CD1c-positive myeloid dendritic cell (primary cell): ENCODE measurements around the gene GARRE1.
"Not testable (repeated sequence)": the region's sequence is repeated elsewhere in the genome, so short reads cannot be mapped to it uniquely, and the experiment has no call there.

Experiments used
- DNase-seq: peaks from one replicate; pipeline ENCODE4 v3.0.0-alpha.2; 2016; ENCODE audit errors: extremely low spot score

GARRE1 gene

DNA sequence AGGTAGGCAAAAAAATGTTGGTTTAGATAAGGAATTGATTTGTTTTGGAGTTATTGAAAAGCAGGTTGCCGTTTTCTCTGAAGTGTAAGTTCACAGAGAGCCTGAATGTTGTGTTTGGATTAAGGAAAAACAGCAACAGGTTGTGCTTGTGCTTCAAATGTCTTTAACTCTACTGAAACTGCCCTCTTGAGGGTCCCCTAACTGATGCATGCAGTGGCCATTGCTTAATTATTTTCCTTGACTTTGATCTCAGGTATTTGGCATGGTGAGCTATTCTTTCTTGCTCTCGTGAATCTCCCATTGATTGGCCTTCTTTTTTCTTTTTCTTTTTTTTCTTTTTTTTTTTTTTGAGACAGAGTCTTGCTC, 3.2 kb downstream of the GARRE1 start:
- no peak for DNase-seq

DNA sequence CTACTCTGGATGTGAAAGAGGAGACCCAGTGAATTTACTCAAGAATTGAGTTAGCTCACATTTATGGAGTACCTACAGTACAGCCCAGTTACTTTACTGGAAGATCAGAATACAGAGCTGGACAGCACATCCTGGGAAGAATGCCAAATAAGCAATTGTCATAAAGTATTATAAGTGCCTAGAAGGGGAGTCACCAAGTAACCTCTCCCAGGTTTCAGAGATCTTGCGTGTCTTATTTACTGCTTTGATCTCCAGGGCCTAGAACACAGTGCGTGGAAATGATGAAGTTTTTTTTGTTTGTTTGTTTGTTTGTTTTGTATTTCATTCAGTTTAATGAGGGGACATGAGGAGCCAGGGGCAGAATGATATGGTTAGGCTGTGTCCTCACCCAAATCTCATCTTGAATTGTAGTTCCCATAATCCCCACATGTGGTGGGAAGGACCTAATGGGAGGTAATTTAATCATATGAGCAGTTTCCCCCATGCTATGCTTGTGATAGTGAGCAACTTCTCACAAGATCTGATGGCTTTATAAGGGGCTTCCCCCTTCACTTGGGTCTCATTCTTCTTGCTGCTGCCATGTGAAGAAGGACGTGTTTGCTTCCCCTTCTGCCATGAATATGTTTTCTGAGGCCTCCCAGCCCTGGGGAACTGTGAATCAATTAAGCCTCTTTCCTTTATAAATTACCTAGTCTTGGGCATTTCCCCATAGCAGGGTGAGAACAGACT, 5.2 kb downstream of the GARRE1 start:
- no peak for DNase-seq

DNA sequence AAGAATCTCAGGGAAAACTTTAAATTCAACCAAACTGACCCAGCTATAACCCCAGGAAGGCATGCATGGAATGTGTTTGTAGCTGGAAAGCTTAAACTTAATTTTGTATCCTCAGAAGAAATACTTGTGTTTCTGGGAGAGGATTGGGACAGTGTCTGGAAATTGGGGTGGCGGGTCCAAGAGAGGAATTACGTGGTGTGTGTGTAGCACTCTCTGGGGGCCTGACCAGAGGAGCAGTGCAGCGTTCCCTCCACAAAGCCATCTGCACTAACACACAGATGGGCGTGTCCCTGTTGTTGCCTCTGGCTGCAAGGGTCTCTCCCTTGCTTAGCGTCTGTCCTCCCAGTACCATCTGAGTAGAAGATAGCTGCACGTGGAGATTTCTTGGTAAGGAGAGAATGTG, 6.4 kb downstream of the GARRE1 start:
- no peak for DNase-seq

DNA sequence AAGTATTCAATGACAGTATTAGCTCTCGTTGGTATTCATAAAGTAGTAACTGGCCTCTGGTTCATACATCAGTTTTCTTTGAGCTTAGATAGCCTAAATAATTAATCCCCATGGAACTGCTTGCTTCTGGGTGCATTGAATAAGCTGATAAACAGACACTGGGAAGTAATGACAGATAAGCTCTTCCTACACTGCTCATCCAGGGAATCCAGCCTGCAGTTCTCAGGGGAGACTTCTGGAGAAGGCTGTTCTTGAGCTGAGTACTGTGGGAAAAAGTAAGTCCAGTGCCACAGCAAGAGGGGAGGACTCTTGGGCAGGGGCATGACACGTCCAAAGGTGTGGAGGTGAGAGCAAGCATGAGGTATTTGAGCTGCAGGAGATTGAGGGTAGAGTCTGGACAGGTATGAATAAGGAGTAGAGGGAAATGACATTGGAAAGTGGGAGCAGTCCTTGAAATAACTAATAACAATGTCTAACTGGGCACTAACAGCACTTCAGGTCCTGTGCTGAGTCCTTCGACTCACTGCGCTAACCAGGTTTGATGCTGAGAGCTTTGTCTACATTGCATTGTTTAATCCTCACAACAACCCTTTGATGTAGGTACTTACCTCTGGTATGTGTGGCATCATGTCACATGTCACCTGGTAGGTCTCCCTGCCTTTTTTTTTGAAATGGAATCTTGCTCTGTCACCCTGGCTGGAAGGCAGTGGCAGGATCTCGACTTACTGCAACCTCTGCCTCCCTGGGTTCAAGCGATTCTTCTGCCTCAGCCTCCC, 7.2 kb downstream of the GARRE1 start:
- DNase-seq = no peak

DNA sequence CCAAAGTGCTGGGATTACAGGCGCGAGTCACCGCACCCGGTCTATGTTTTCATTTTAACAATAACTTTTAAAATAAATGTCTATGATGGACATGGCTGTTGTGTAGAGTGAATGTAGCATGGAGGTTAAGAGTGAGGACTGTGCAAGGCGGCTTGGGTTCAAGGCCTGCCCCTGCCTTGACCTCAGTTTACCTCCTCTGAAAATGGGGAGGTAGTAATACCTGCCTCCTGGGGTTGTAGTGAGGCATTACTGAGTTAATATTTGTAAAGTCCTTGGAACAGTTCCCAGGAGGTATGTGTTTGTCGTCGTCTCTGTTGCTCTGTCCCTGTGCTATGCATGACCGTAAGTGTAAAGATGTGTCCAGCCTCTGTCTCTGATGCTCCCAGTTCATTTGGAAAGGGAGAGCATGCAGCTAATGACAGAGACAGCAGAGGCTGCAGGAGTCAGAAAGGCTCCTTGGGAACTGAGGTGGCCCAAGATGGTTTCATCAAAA, 9.4 kb downstream of the GARRE1 start:
- no peak for DNase-seq

DNA sequence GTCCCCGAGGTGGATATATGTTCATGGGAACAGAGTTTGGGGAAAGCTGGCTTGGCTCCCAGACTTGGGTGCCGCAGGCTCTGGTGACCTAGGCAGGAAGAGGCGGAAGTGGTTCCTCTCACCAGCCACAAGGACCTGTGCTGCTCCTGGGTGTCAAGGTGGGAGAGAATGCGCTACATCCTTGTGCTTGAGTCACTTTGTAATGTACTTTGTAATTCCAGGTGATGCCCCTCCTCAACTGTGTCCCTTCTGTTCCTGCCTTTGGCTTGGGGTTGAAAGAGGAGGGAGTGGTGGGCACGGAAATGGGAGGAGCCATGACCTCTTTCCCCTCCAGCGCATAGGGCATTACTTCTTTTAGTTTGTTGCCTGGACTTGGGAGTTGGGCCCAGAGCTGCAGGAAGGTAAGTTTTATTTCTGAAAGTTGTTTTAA, 10.9 kb downstream of the GARRE1 start:
- DNase-seq = no peak

DNA sequence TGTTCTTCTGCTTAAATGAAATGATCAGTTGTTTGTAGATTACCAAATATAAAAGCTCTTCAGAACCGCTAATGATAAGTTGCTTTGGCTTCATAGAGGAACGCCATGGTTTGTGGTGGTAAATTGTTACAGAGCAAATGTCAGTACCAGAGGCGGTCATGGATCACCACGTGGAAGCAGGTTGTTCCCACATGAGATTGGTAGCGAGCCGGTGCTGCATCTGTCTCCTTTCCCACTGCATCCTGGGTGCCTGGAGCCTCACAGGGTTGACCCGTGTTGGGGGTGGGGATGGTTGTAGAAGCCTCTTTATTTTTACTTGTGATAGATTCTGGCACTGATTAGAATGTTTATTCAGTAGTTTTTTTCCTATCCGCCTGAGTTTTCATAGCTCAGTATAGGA, 14.7 kb downstream of the GARRE1 start:
- no peak for DNase-seq

DNA sequence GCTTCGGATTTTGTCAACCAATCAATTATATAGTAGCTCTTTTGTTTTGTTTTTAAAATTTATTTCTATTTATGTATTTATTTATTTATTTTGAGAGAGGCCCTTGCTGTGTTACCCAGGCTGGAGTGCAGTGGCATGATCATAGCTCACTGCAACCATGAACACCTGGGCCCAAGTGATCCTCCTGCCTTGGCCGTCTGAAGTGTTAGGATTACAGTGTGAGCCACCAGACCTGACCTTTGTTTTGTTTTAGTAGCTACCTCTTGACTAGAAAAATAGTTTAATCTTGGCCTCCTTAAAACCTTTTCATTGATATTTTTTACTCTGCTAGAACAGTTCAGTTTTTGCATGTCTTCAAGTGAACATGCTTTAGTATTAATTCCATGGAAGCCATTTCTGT, 15.1 kb downstream of the GARRE1 start:
- DNase-seq = no peak

DNA sequence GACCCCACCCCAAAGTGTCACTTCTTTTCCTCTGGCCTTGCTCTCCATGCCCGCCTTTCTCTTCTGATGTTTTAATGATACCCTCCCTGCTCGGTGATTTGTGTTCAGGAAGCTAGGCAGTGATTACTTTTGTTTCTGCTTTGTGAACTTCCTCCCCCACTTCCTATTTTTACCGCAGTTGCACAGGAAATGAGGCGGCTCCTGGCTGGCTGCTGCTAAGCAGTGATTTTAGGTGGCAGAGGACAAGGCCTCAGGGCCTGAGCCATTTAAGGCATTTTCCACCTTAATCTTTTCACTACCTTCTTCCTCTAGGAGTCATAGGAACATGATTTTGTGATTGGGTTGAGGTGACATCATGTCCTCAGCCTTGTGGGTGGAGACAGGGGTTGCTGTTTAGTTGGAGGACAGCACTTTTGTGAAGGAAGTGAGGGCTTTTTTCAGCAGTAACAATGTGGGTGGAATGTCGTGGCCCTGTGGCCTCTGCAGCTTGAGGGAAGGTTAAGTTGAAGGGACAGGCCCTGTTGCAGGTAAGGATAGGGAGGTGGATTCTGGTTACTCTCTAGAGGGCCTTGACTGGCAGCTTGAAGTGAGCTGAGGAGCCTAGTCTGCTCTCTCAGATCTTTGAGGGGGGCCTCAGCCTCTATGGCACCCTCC, 15.7 kb downstream of the GARRE1 start:
- DNase-seq = peak; percentile 84

DNA sequence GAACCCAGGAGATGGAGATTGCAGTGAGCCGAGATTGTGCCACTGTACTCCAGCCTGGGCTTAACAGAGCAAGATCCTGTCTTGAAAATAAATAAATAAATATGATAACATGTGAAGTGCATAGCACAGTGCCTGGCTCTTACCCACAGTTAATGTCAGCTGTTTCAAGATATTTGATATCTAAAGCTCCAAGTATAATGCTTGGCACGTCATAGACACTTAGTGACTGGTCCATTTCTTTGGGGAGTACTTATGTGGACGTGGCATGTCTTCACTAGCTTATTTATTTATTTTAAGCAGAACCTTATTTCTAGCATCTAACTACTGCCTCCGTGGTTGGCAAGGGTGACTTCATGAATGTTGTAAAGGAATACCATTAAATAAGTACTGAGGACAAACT, 18.8 kb downstream of the GARRE1 start:
- DNase-seq = no peak

DNA sequence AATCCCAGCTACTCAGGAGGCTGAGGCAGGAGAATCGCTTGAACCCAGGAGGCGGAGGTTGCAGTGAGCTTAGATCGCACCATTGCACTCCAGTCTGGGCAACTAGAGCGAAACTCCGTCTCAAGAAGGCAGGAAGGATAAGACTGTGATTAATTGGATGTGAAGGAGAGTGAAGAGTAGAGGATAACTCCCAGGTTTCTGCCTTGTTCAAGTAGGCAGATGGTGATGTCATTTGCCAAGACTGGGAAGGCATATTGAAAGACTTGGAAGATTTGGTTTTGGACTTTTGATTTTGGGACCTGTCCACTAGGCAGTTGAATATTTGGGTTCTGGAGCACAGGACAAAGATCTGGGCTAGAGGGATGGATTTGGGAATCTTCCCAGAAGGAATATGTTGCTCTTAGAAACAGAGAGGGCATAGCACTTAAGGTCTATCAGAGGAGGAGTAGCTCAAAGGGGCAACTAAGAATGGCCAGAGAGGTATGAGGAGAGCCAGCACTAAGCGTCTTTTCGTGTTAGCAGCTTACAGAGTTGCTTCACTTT, 20.0 kb downstream of the GARRE1 start:
- DNase-seq = no peak

DNA sequence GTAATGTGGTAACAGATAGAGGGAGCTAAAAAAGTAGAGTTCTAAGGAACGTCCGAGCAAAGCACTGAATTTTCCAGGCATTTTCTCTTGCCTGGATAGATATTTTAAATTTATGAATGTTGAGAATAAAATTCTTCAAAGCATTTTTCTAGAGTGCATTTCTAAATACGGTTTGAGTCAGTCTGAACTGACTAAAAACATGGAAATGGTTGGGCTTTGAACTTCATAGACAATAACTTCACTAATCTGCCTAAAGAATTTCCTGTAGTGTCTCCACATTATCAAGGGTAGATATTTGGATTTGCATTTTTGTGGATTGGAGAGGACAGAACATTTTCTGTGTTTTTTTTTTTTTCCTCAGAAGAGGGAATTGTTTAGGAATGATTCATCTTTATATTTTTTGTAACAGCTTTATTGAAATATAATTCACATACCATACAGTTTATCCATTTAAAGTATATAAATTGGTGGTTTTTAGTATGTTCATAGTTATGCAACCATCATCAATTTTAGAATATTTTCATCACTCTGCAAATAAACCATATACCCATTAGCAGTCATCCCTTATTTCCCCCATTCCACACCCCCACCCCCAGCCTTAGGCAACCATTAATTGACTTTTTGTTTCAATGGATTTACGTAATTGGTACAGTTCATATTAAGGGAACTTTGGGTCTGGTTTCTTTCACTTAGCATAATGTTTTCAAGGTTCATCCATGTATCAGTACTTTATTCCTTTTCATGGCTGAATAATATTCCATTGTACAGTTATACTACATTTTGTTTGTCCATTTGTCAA, 20.7 kb downstream of the GARRE1 start:
- no peak for DNase-seq

DNA sequence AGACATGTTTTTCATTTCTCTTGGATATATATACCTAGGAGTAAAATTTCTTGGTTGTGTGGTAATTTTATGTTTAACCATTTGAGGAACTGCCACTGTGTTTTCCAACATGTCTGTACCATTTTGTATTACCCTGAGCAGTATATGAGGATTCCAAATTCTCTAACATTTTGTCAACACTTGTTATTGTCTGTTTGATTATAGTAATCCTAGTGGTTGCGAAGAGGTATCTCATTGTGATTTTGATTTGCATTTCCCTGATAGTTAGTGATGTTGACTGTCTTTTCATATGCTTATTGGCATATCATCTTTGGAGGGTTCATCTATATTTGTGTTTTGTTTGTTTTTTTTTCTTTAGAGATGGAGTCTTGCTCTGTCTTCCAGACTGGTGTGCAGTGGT, 21.4 kb downstream of the GARRE1 start:
- DNase-seq = no peak

DNA sequence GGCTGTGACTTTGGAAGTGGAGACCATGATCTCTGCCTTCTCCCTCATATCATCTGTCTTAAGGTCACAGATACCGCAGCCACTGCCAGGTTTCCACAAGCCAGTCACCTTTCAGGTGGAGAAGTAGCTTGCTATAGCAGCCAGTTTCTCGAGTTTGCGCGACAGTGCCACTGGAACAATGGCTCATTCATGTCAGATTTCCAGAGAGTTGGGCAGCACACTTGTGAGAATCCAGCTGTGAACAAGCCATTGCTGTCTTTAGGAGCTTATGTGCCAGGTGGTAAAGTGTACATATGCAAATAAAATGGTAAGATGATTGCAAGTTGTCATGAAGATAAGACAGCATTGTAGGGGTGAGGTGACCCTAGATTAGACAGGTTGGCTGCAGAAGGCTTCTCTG, 22.3 kb downstream of the GARRE1 start:
- DNase-seq = no peak

DNA sequence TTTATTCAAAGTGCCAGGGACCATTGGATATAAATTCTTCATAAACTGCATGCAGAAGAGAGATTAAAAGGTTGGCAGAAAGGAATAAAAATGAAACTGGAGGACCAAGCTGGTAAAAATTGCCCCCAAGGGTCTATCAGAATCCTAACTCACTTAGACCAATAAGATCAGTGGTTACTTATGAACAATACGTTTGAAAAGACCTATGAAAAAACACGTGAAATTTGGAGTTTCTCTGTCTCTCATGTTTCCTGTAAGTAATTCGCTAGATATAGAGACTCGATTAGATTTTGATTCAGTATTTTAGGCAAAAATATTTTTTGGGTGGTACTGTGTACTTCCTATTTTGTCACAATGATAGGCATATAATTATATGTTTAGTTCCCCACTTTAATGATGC, 22.9 kb downstream of the GARRE1 start:
- DNase-seq = no peak

DNA sequence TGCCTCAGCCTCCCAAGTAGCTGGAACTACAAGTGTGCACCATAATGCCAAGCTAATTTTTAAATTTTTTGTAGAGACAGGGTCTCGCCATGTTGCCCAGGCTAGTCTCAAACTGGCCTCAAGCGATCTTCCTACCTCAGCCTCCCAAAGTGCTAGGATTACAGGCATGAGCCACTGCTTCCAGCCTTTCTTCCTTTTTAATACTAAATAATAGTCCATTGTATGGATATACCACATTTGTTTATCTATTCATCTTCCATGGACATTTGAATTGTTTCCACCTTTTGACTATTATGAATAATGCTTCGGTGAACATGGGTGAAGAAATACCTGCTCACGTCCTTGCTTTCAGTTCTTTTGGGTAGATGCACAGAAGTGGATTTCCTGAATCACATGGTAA, 24.4 kb downstream of the GARRE1 start:
- no peak for DNase-seq

DNA sequence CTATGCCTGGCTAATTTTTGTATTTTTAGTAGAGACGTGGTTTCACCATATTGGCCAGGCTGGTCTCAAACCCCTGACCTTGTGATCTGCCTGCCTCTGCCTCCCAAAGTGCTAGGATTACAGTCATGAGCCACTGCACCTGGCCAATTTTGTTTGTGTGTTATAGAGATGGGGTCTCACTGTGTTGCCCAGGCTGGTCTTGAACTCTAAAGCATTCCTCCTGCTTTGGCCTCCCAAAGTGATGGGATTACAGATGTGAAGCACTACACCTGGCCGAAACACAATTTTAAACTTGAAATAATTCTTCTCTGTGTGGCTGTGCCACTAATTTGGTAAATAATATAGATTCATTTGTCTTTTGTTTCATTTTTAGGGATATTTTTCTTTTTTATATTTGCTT, 27.1 kb downstream of the GARRE1 start:
- not testable (repeated sequence) for DNase-seq

DNA sequence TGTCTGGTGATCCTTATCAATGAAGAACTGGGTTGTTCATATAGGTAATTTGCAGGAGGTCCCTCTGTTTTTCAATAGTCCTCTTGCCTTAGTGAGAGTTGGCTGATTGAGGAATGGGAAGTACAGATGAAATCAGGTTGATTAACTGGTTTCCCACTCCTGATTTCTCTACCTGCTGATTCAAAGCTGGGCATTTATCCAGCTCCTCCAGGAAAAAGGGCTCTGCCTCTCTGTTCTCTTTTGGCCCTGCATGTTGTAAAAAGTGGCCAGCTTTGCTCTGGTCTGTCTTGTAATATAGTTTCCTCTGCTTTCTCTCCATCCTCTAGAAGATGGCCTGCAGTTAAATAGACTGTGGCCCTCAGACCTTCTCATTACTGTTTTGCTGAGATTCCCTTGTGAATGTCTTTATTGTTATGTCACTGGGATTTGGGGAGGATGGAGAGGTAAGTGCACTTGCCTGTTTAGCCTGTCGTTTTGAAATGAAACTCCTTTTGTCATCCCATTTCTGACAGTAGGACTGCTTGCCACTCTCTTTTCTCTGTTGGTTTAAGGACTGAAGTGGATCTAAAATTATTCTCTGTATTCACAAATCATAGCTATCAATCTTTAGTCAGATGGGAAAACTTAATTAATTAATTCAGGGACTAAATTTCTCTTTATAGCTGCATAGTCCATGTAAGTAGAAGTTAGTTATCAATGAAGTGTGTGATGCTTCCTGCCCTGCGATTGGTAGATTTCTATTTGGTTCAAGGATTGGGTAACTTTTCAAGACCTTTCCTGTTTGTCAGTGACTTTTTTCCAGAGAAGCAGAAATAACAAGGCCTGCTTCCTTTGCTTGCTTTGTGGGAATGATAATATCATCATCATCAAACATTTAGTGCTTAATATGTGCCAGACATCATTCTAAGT, 28.5 kb downstream of the GARRE1 start:
- no peak for DNase-seq

DNA sequence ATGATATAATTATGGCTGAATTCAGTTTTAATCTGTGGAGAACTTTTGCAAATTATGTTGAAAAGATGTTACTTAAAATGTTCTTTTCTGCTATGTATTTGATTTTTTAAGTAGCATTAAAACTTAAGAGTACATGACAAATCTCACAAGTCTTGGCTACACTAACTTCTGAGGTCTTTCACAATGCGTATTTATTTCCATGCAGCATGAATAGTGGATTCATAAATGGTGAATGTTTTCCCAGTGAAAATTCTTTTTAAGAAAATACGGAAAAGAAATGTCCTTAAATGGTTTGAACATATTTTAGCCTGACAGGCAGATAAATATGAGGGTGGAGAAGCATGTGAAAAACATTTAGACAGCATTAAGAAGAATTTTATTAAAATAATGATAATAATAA, 30.2 kb downstream of the GARRE1 start:
- DNase-seq = no peak

DNA sequence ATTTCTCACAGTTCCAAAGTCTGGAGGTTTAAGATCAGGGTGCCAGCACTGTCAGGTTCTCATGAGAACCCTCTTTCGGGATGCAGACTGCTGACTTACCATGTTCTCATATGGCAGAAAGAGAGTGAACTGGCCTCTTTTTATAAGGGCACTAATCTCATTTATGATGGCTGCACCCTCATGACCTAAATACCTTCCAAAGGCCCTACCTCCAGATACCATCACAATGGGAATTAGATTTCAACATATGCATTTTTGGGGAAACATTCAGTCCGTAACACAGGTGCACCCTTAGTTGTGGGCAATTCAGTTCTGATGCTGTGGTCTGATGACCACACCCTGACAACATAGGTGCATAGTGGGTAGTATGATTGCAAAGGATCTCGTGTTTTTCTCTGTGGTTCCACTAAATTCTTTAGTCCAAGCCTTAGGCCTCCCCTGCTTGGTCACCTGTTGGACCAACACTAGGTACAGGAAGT, 33.3 kb downstream of the GARRE1 start:
- DNase-seq = no peak

DNA sequence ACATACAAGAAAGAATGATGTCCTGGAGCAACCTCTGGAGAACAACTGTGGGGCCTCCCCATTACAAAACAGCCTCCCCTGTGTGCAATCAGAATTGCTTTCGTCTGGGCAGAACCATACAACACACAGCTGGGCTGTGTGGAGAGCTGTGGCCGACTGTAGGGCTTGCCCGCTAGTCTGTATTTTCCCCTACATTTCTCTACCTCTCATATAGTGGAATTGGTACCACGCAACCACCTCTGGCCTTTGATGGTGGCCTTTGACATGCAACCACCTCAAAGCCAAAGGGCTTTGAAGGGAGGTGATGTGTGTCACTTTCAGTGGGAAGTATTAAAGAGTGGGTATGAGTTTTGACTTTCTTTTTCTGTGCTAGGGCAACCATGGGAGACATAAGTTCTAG, 34.0 kb downstream of the GARRE1 start:
- no peak for DNase-seq
